Fibroblast of lung (primary cell): ENCODE measurements around the gene FAM168B.

Experiments used
- CTCF ChIP-seq, 2 donors: IDR thresholded peaks in 1 of 2; conservative IDR thresholded peaks in 1 of 2; 1 replicate in 1 of 2; 2 replicates in 1 of 2; pipeline ENCODE4 v1.5.1; 2011 to 2012; ENCODE audit warnings: low read length in 2 of 2, control low read depth in 1 of 2, inconsistent platforms in 1 of 2, low read depth in 1 of 2, mild to moderate bottlenecking in 1 of 2
- EZH2 ChIP-seq: IDR thresholded peaks from 2 replicates; pipeline ENCODE4 v1.5.1; 2012; ENCODE audit warnings: low read length, control low read depth, mild to moderate bottlenecking; ENCODE audit errors: missing control alignments

GRCh38 chr2:131063501-131064283 lies 29.6 kb downstream of the FAM168B start:
- no peak for TF ChIP-seq CTCF (conservative IDR thresholded peaks at IDR 0.05 in 1 of 2, IDR thresholded peaks at IDR 0.05 in 1 of 2; ENCODE audit: low read depth in 1 of 2, low read length in 2 of 2)
- no peak for TF ChIP-seq EZH2
